DLD1 (cell line): ENCODE results near the gene FBXW12.

ENCODE experiments used
- in situ Hi-C: cut with HindIII; loops from 2 replicates; pipeline ENCODE4 v1.10.0; 2017; ENCODE audit warnings: low sequenced_read_pairs

The FBXW12 gene

DNA sequence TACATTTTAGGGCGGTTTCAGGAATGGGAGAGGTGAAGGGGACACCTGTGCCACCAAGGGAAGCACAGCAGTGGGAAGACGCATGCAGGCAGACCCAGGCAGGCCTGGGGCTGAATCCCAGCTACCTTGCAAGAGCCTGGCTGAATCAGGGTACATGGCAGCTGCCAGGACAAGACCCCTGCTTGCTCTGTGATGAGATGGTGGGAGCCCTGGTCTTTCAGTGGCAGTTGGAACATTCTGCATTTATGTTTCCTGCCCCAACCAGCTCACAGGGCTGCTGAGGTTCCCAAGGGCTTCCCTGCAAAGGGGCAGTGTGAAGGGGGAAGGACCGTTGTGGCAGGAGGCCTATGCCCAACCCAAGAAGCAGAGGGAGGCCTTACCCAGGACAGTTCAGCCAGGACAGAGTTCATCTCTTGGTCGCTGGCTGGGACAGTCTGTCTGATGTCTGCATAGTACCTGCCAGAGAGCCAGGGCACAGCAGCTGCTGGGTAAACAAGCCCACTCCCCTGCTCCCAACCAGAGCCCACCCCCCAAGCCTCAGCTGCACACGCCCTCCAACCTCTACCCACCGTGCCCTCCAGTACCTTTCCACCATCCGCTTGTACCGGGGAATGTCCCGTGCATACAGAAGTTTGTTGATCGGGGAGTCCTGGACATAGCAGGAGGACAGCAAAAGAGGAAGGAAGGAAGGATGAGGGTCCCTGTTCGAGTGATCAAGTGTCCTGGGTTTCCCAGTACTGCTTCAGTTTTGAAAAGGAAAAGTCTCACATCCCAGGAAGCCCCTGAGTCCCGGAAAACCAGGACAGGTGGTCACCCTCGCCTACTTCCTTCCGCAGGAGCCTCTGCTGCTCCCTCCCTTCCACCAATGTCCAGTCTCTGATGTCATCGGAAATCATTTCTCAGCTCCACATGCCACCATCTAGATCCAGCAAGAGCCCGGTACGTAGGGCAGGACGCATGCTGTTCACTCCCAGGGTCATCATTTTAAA is 34.7 kb downstream of the FBXW12 start:
- in situ Hi-C loops: loop anchor here (10.0 kb wide), 2 partner anchors 62 to 132 kb away; no protein-coding TSS in a partner anchor

DNA sequence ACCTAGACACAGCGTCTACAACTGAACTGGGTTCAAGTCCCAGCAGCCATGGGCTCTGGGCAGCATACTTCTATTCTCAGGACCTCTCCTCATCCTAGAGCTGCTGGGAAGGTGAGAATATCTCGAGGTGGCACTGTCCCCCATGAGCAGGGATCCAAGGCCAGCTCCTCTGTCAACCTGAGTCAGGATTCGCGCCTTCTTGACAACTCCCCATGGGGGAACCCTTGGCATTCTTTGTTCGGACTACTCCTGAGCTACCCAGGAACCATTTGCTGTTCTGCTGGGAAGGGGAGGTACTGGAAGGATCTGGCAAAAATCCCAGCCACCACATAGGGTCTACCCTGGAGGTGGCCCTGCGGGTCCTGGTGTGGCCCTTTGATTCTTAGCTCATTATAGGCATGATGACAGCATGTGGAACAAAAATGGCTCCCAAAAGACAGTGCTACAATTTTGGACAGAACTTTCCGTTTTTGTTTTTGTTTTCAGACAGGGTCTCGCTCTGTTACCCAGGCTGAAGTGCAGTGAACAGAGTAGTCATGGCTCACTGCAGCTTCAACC is 35.6 kb downstream of the FBXW12 start:
- in situ Hi-C loops: loop anchor here (10.0 kb wide), 2 partner anchors 63 to 133 kb away; no protein-coding TSS in a partner anchor

DNA sequence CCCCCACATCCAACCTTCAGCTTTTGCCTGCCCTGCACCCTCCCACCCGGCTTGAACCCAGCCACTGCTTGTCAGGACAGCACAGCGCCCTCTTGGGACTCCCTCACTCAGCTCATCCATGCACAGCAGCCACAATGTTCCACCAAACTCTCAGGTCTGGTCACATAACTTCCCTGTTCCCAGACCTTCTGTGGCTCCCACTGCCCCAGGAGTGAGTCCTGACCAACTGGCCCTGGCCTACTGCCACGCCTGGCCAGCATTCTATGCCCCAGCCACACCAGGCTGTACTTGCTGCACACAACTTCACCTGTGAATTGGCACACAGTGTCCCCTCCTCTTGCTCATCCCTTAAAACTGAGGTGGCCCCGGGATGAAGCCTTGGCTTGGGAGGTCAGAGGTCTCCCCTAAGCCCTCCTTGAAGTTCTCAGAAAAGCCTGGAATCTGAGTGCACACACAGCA is 36.8 kb downstream of the FBXW12 start:
- in situ Hi-C loops: loop anchor here (10.0 kb wide), 2 partner anchors 64 to 134 kb away; no protein-coding TSS in a partner anchor

DNA sequence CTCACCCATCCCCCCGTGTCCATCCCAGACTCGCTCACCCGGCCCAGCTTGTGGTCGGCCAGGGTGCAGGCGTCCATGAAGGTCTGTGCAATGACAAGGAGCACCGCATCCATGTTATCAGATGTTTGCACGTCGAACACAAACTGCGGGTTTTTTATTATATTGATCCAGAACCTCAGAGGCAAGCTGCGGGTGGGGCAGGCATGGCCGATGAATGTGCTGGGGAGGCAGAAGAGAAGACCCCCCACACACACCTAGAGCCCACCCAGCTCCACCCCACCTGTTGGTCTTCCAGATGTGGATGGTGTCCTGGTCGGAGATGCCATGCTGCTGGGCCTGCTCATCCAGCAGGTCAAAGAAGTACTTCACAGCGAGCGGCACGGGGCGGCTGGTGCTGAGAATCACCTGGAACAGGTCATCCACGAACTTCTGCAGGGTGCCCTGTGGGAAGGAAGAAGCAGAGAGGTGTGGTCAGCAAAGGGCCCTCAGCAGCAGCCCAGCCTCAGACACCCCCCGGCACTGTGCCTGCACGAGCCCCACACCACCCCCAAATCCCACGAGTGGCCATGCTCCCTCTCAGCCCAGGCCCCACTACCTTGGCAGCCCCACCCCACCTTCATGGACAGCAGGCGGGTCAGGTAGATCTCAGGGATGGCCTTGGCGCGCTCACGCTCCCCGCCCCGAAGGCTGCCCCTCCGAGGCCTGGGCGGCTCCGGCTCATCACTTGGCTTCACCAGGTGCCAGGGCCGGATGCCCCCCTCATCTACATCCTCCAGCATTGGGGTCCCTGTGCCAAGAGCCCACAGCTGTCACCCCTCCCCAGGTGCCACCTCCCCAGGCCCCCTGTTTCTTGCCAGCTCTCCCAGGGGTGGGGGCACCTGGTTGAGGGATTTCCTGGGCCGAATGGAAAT is 37.5 kb downstream of the FBXW12 start:
- in situ Hi-C loops: loop anchor here (10.0 kb wide), 2 partner anchors 65 to 135 kb away; no protein-coding TSS in a partner anchor

- in situ Hi-C loops: no loop called here
Observed at GRCh38 chr3:48410205-48411040, 38.4 kb downstream of the FBXW12 start.

- in situ Hi-C loops: no loop called here
Observed at GRCh38 chr3:48411041-48411588, 39.1 kb downstream of the FBXW12 start.

- in situ Hi-C loops: no loop called here
Observed at GRCh38 chr3:48411606-48412374, 39.8 kb downstream of the FBXW12 start.

DNA sequence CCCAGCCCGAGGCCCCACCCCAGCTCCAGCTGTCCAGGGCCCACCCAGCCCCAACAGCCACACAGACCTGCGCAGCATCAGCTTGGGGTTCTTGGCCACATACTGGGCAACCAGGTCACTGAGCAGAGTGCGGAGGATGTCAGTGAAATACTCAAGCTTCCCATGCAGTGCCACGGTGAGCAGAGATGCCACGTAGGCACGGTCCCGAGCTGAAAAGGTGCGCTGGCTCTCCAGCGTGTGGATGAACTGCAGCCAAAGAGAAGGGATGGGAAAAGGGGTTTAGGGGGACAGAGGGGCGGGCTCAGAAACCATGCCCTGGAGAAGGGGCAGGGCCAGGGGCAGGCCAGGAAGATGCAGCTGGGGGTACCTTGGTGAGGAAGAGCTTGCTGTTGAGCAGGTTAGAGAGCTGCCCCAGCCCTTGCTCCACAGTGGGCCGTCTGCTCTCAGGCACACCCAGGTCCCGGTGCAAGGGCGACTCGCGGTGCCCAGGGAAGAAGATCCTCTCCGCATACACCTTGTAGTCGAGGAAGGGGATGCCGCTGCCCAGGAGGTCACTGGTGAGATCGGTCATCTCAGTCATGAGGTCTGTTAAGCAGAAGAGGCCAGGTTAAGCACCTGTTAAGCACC is 40.5 kb downstream of the FBXW12 start:
- in situ Hi-C loops: no loop called here

DNA sequence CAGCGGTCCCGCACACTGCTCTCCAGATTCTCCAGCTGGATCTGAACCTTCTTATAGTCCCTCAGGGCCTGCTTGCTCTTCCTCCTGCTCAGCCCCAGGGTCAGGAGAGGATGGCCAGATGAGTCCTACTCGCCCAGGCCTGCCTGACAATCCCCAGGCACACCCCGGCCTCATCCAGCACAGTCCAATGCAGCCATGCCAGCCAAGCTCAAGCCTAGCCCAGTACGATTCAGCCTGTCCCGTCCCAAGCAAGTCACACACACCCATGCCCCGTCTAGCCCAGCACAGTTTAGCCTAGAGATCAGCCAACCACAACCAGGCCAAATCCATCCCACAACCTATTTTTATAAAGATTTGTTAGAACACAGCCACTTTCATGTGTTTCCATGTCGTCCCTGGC is 41.1 kb downstream of the FBXW12 start:
- in situ Hi-C loops: no loop called here

DNA sequence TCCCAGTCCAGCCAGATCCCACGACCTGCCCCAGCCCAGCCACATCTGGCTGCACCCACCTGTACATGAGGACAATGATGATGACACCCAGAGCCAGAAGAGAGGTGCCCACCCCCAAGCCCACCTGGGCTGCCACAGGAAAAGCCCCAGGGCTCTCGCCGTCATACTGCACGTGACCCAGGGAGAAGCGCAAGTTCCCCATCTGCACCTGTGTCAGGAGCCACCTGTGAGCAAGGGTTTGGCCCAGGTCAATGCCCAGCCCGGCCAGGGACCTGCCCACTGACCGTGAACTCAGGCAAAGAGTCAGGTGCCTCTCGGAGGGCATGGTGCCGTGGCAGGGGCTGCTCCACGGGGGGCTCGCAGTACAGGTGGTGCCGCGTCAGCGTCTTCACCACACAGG is 41.6 kb downstream of the FBXW12 start:
- in situ Hi-C loops: no loop called here

GRCh38 chr3:48414376-48415250 is 42.6 kb downstream of the FBXW12 start:
- in situ Hi-C loops: no loop called here

DNA sequence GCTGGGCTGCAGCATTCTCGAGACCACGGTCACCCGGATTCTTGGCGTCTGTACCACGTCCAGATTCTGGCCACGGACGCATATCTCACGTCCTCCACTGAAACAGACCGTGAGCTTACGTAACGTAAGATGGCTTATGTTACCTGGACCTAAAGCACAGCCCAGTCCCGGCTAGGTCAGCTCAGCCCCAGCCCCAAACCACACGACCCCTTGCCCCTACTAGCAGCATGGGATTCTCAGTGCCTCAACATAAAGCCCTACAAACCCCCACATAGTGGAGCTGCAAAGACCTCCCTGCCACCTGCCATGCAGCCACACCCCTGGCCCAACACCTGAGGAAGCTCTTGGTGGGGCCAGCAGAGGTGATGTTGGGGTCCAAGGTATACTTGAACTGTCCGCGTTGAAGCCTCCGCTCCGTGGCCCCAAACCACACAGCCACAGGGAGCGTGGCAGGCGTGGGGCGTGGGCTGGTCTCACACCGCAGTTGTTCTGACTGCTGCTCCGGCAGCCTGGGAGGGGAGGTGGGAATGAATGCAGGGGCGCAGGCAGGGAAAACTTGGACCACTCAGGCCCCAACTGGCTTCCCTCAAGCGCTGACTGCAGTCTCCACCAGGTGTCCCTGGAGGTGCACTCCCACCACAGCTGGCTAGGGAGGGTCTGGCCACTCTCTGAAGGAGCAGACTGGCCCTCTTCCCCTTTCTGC is 43.4 kb downstream of the FBXW12 start:
- in situ Hi-C loops: no loop called here

DNA sequence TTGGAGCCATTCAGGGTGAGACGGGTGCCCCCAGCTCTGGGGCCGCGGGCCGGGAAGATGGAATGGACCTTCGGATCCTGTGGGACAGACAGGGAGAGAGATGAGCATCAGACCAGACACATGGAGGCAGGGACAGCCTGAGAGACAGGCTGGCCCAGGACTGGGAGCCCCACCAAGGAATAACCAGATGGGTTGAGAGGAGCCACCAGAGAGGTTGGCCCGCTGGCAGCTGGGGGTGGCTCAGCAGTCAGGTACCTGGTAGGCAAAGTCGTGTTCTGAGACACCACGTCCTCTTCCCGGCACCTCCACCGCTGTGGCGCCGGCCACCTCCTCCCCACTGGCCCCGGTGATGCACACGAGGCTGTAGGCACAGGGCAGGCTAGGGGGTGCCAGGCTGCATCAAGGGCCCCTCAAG is 44.1 kb downstream of the FBXW12 start:
- in situ Hi-C loops: no loop called here

DNA sequence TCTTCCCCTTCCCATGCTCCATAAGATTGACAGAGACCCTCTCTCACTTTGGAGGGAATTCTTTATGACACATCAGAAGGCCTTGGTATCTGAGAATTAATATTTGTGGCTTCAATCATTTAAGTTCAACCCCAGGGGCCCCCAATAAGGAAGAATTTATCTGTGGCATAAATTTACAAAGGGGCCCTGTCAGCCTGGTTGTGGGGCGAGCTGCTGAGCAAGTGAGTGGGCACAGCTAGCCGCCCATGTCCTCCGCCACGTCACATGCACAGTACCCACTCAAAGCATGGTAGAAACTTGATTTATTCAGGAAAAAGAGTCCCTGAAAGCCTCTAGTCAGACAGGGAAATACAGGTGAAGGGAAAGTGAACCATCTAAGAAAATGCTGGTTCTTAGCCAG is 44.5 kb downstream of the FBXW12 start:
- in situ Hi-C loops: no loop called here

DNA sequence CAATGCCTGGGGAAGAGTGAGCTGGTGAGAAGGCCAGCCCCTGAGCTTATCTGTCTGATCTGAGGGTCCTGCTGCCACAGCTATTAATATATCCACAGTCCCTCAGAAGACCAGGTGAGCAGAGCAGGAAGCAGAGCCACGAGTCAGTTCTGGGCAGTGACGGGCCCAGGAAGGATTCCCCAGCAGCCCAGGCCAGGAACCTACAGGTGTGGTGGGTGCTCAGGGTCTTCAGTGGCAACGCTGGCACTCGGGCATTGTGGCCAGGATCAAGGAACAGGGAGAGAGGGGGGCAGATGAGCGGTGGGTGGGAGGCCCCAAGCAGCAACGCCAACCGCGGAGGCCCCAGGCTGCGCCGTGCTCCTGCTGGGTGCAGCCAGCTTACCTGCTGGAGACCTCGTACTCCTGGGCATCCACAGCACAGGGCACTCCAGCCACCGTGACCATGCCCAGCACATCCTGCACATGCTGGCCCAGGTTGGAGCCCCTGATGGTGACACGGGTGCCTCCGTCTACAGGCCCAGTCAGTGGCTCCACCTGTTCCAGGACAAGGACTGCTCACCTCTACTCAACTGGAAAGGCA is 45.6 kb downstream of the FBXW12 start:
- in situ Hi-C loops: no loop called here

- in situ Hi-C loops: no loop called here
Observed at GRCh38 chr3:48418140-48418539, 46.1 kb downstream of the FBXW12 start.

DNA sequence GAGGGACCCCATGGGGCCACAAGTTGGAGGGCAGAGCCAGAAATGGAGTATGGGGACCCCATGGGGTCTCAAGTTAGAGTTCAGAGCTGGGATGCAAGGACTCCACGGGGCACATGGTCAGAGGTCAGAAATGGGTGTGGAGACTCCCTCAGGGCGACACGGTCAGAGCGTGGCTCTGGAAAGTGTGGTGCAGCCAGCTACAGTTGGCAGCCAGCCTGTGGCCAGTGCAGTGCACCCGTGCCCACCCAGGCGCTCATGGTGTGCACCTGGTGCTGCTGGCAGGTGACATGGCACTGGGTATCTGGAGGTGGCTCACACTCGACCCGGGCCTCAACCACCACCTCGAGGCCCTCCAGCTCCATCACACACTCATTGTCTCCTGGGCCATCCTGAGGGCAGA is 46.6 kb downstream of the FBXW12 start:
- in situ Hi-C loops: no loop called here
